ENCODE measurements around the gene MXRA8.

- TF ChIP-seq SIN3A (IDR thresholded peaks at IDR 0.05; ENCODE audit: borderline replicate concordance, insufficient read depth, low read length) (no peak), POLR2AphosphoS5 (IDR thresholded peaks at IDR 0.05; ENCODE audit: low read depth, low read length) (no peak)
These were observed 11.2 kb downstream of the MXRA8 start for GRCh38 chr1:1347026-1347595.
